NCI-H526 (cell line): ENCODE results near the gene SLC66A2.
"Not testable (repeated sequence)": the region's sequence is repeated elsewhere in the genome, so short reads cannot be mapped to it uniquely, and the experiment has no call there.

Experiments
- DNase-seq, 2 experiments: peaks; one replicate each; lab custom pipeline; 2025; lab: John Stamatoyannopoulos, UW

The SLC66A2 gene

GRCh38 chr18:79879566-79879965 is 71.9 kb downstream of the SLC66A2 start:
- no peak for DNase-seq

- DNase-seq: no peak
Observed at GRCh38 chr18:79878741-79879378, 72.6 kb downstream of the SLC66A2 start.

GRCh38 chr18:79878246-79878645 is 73.2 kb downstream of the SLC66A2 start:
- DNase-seq: not testable (repeated sequence)

GRCh38 chr18:79877163-79878091 is 74.0 kb downstream of the SLC66A2 start:
- DNase-seq: peak in 1 of 2 experiments; percentile 28

GRCh38 chr18:79876497-79876896 is 75.0 kb downstream of the SLC66A2 start:
- no peak for DNase-seq

GRCh38 chr18:79875931-79876461 is 75.5 kb downstream of the SLC66A2 start:
- DNase-seq: no peak

- no peak for DNase-seq
Observed at GRCh38 chr18:79875531-79875919, 75.9 kb downstream of the SLC66A2 start.

- DNase-seq: no peak
Observed at GRCh38 chr18:79874553-79875530, 76.6 kb downstream of the SLC66A2 start.

- no peak for DNase-seq
Observed at GRCh38 chr18:79873449-79874110, 77.9 kb downstream of the SLC66A2 start.

- DNase-seq: no peak
Observed at GRCh38 chr18:79872527-79873444, 78.7 kb downstream of the SLC66A2 start.

- DNase-seq: no peak
Observed at GRCh38 chr18:79871481-79872091, 79.9 kb downstream of the SLC66A2 start.

- no peak for DNase-seq
Observed at GRCh38 chr18:79871026-79871390, 80.4 kb downstream of the SLC66A2 start.

- no peak for DNase-seq
Observed at GRCh38 chr18:79870301-79871025, 81.0 kb downstream of the SLC66A2 start.

GRCh38 chr18:79869591-79870300 is 81.7 kb downstream of the SLC66A2 start:
- no peak for DNase-seq

GRCh38 chr18:79868811-79869541 is 82.5 kb downstream of the SLC66A2 start:
- no peak for DNase-seq

- DNase-seq: no peak
Observed at GRCh38 chr18:79868168-79868784, 83.2 kb downstream of the SLC66A2 start.

GRCh38 chr18:79867666-79868065 is 83.8 kb downstream of the SLC66A2 start:
- no peak for DNase-seq
